Loucy (cell line): ENCODE results near the gene GAD2.

ENCODE experiments used
- H2AFZ ChIP-seq: fragments of 200-600 bp; sonication (generic); 2 replicates; pipeline ENCODE4 v1.6.0; 2016; ENCODE audit warnings: antibody characterized with exemption, mild to moderate bottlenecking, low read length, moderate library complexity
- H3F3A ChIP-seq: fragments of 200-600 bp; 2 replicates; pipeline ENCODE4 v1.6.0; 2016; ENCODE audit warnings: antibody characterized with exemption, low read depth, mild to moderate bottlenecking
- H3K27me3 ChIP-seq: fragments of 200-600 bp; sonication (generic); 2 replicates; pipeline ENCODE4 v1.6.1; 2014; ENCODE audit warnings: low read length, mild to moderate bottlenecking; ENCODE audit not compliant: insufficient read depth, poor library complexity, severe bottlenecking
- H3K36me3 ChIP-seq: fragments of 200-600 bp; sonication (generic); 2 replicates; pipeline ENCODE4 v1.6.1; 2016; ENCODE audit warnings: low read length; ENCODE audit not compliant: insufficient read depth
- H3K4me1 ChIP-seq: fragments of 200-600 bp; sonication (generic); 2 replicates; pipeline ENCODE4 v1.5.1; 2014; ENCODE audit warnings: low read length, mild to moderate bottlenecking; ENCODE audit not compliant: insufficient read depth, poor library complexity, severe bottlenecking
- H3K4me2 ChIP-seq: fragments of 200-600 bp; sonication (generic); 2 replicates; pipeline ENCODE4 v1.6.0; 2014; ENCODE audit warnings: antibody characterized with exemption, low read length, low read depth, mild to moderate bottlenecking; ENCODE audit not compliant: poor library complexity, severe bottlenecking
- H3K4me3 ChIP-seq: fragments of 200-600 bp; sonication (generic); 2 replicates; pipeline ENCODE4 v1.5.1; 2014; ENCODE audit warnings: low read length, mild to moderate bottlenecking, mixed read lengths; ENCODE audit not compliant: poor library complexity, severe bottlenecking
- H3K79me2 ChIP-seq: fragments of 200-600 bp; sonication (generic); 2 replicates; pipeline ENCODE4 v1.6.1; 2014; ENCODE audit warnings: low read length; ENCODE audit not compliant: insufficient read depth
- H3K9ac ChIP-seq: fragments of 200-600 bp; sonication (generic); 2 replicates; pipeline ENCODE4 v1.6.0; 2014; ENCODE audit warnings: mild to moderate bottlenecking, low read depth, low read length, moderate library complexity; ENCODE audit not compliant: poor library complexity, severe bottlenecking
- H3K9me2 ChIP-seq: fragments of 200-600 bp; sonication (generic); replicated peaks from 2 replicates; pipeline ENCODE4 v1.6.1; 2016; ENCODE audit warnings: low read depth, low read length, mixed read lengths
- H3K9me3 ChIP-seq: fragments of 200-600 bp; sonication (generic); 2 replicates; pipeline ENCODE4 v1.6.1; 2014; ENCODE audit warnings: mild to moderate bottlenecking, antibody characterized with exemption, low read length, low read depth; ENCODE audit not compliant: insufficient read depth
- H4K20me1 ChIP-seq: fragments of 200-600 bp; sonication (generic); 2 replicates; pipeline ENCODE4 v1.6.0; 2014; ENCODE audit warnings: antibody characterized with exemption, low read length, mild to moderate bottlenecking; ENCODE audit not compliant: insufficient read depth, poor library complexity, severe bottlenecking
- CTCF ChIP-seq: fragments of 200-600 bp; sonication (generic); conservative IDR thresholded peaks from 2 replicates; pipeline ENCODE4 v1.5.1; 2014; ENCODE audit warnings: mild to moderate bottlenecking, antibody characterized with exemption, low read length
- EZH2phosphoT487 ChIP-seq: fragments of 200-600 bp; IDR thresholded peaks from 2 replicates; pipeline ENCODE4 v1.6.1; 2018; ENCODE audit warnings: antibody characterized with exemption, mild to moderate bottlenecking, moderate library complexity, borderline replicate concordance

The GAD2 gene

GRCh38 chr10:26290236-26290635 is 73.7 kb downstream of the GAD2 start:
- no peak for TF ChIP-seq CTCF
- no peak for TF ChIP-seq EZH2phosphoT487
- H4K20me1 ChIP-seq, result no peaks in the 10 kb centered on the region
- no peaks in the 10 kb centered on the region for H3K27me3 ChIP-seq
- no peaks in the 10 kb centered on the region for H3K4me1 ChIP-seq
- no peak overlapping the region for H3K4me3 ChIP-seq
- no peaks in the 10 kb centered on the region for H3K9me3 ChIP-seq
- no peak overlapping the region for H2AFZ ChIP-seq
- no peak overlapping the region for H3K9ac ChIP-seq
- no peaks in the 10 kb centered on the region for H3K36me3 ChIP-seq
- no peaks in the 10 kb centered on the region for H3K79me2 ChIP-seq
- H3F3A ChIP-seq, result no peaks in the 10 kb centered on the region
- no peaks in the 10 kb centered on the region for H3K9me2 ChIP-seq
- H3K4me2 ChIP-seq, result no peak overlapping the region

GRCh38 chr10:26291721-26292480 is 75.3 kb downstream of the GAD2 start:
- no peak for TF ChIP-seq CTCF
- TF ChIP-seq EZH2phosphoT487, result no peak
- no peaks in the 10 kb centered on the region for H3K9me3 ChIP-seq
- H3K27me3 ChIP-seq, result no peaks in the 10 kb centered on the region
- H3K36me3 ChIP-seq, result no peaks in the 10 kb centered on the region
- no peaks in the 10 kb centered on the region for H3K9me2 ChIP-seq
- no peak overlapping the region for H3K4me3 ChIP-seq
- no peak overlapping the region for H2AFZ ChIP-seq
- H3F3A ChIP-seq, result no peaks in the 10 kb centered on the region
- H3K9ac ChIP-seq, result no peak overlapping the region
- H4K20me1 ChIP-seq, result no peaks in the 10 kb centered on the region
- no peak overlapping the region for H3K4me2 ChIP-seq
- no peaks in the 10 kb centered on the region for H3K79me2 ChIP-seq
- no peaks in the 10 kb centered on the region for H3K4me1 ChIP-seq

GRCh38 chr10:26296360-26296759 is 79.8 kb downstream of the GAD2 start:
- H2AFZ ChIP-seq, result no peak overlapping the region
- no peaks in the 10 kb centered on the region for H3K36me3 ChIP-seq
- H3F3A ChIP-seq, result no peaks in the 10 kb centered on the region
- H3K79me2 ChIP-seq, result no peaks in the 10 kb centered on the region
- no peak overlapping the region for H3K4me2 ChIP-seq
- no peaks in the 10 kb centered on the region for H3K27me3 ChIP-seq
- no peak overlapping the region for H3K4me3 ChIP-seq
- H3K9me2 ChIP-seq, result no peaks in the 10 kb centered on the region
- TF ChIP-seq CTCF (no peak), EZH2phosphoT487 (no peak)
- H3K4me1 ChIP-seq, result no peaks in the 10 kb centered on the region
- H3K9ac ChIP-seq, result no peak overlapping the region
- no peaks in the 10 kb centered on the region for H3K9me3 ChIP-seq
- H4K20me1 ChIP-seq, result no peaks in the 10 kb centered on the region
